GM21423 (cell line): ENCODE results near the gene ARL5A.

Experiments
- ATAC-seq: cut with Tn5 transposase; IDR thresholded peaks from one replicate; pipeline ENCODE4 v1.9.1; 2021; ENCODE audit warnings: mild to moderate bottlenecking, moderate library complexity; ENCODE audit not compliant: unreplicated experiment

Gene ARL5A

GRCh38 chr2:151840216-151841046 lies 12.2 kb upstream of the ARL5A start:
- ATAC-seq, result peak; percentile 97

GRCh38 chr2:151837926-151838325 lies 9.7 kb upstream of the ARL5A start:
- no peak for ATAC-seq

- no peak for ATAC-seq
Observed at GRCh38 chr2:151833984-151834383, 5.8 kb upstream of the ARL5A start.

GRCh38 chr2:151830961-151831360 lies 2.7 kb upstream of the ARL5A start:
- no peak for ATAC-seq

- ATAC-seq, result no peak
Observed at GRCh38 chr2:151828890-151829324, 686 bp upstream of the ARL5A start.

GRCh38 chr2:151827564-151828142 lies 568 bp downstream of the ARL5A start:
- peak; percentile 16 for ATAC-seq

GRCh38 chr2:151826737-151827157 lies 1.5 kb downstream of the ARL5A start:
- no peak for ATAC-seq

GRCh38 chr2:151824886-151825285 lies 3.3 kb downstream of the ARL5A start:
- ATAC-seq, result no peak

GRCh38 chr2:151823651-151824050 lies 4.6 kb downstream of the ARL5A start:
- no peak for ATAC-seq

- peak; percentile 54 for ATAC-seq
Observed at GRCh38 chr2:151819920-151820319, 8.3 kb downstream of the ARL5A start.

GRCh38 chr2:151817929-151818328 lies 10.3 kb downstream of the ARL5A start:
- ATAC-seq, result no peak

GRCh38 chr2:151816843-151817242 lies 11.4 kb downstream of the ARL5A start:
- no peak for ATAC-seq

- ATAC-seq, result no peak
Observed at GRCh38 chr2:151815821-151816489, 12.3 kb downstream of the ARL5A start.

GRCh38 chr2:151810489-151810888 lies 17.7 kb downstream of the ARL5A start:
- no peak for ATAC-seq

GRCh38 chr2:151809073-151809383 lies 19.2 kb downstream of the ARL5A start:
- no peak for ATAC-seq

- ATAC-seq, result no peak
Observed at GRCh38 chr2:151808258-151809072, 19.8 kb downstream of the ARL5A start.

- no peak for ATAC-seq
Observed at GRCh38 chr2:151805961-151806360, 22.3 kb downstream of the ARL5A start.

- ATAC-seq, result no peak
Observed at GRCh38 chr2:151805343-151805742, 22.9 kb downstream of the ARL5A start.

GRCh38 chr2:151803811-151804210 lies 24.4 kb downstream of the ARL5A start:
- ATAC-seq, result no peak

- ATAC-seq, result no peak
Observed at GRCh38 chr2:151802315-151802714, 25.9 kb downstream of the ARL5A start.

GRCh38 chr2:151799886-151800292 lies 28.3 kb downstream of the ARL5A start:
- no peak for ATAC-seq
